Loucy (cell line): ENCODE data around the gene PAPPA2.

Experiments
- H2AFZ ChIP-seq: fragments of 200-600 bp; sonication (generic); 2 replicates; pipeline ENCODE4 v1.6.0; 2016; ENCODE audit warnings: antibody characterized with exemption, mild to moderate bottlenecking, low read length, moderate library complexity
- H3F3A ChIP-seq: fragments of 200-600 bp; 2 replicates; pipeline ENCODE4 v1.6.0; 2016; ENCODE audit warnings: antibody characterized with exemption, low read depth, mild to moderate bottlenecking
- H3K27me3 ChIP-seq: fragments of 200-600 bp; sonication (generic); 2 replicates; pipeline ENCODE4 v1.6.1; 2014; ENCODE audit warnings: low read length, mild to moderate bottlenecking; ENCODE audit not compliant: insufficient read depth, poor library complexity, severe bottlenecking
- H3K36me3 ChIP-seq: fragments of 200-600 bp; sonication (generic); 2 replicates; pipeline ENCODE4 v1.6.1; 2016; ENCODE audit warnings: low read length; ENCODE audit not compliant: insufficient read depth
- H3K4me1 ChIP-seq: fragments of 200-600 bp; sonication (generic); 2 replicates; pipeline ENCODE4 v1.5.1; 2014; ENCODE audit warnings: low read length, mild to moderate bottlenecking; ENCODE audit not compliant: insufficient read depth, poor library complexity, severe bottlenecking
- H3K4me2 ChIP-seq: fragments of 200-600 bp; sonication (generic); 2 replicates; pipeline ENCODE4 v1.6.0; 2014; ENCODE audit warnings: antibody characterized with exemption, low read length, low read depth, mild to moderate bottlenecking; ENCODE audit not compliant: poor library complexity, severe bottlenecking
- H3K4me3 ChIP-seq: fragments of 200-600 bp; sonication (generic); 2 replicates; pipeline ENCODE4 v1.5.1; 2014; ENCODE audit warnings: low read length, mild to moderate bottlenecking, mixed read lengths; ENCODE audit not compliant: poor library complexity, severe bottlenecking
- H3K79me2 ChIP-seq: fragments of 200-600 bp; sonication (generic); 2 replicates; pipeline ENCODE4 v1.6.1; 2014; ENCODE audit warnings: low read length; ENCODE audit not compliant: insufficient read depth
- H3K9ac ChIP-seq: fragments of 200-600 bp; sonication (generic); 2 replicates; pipeline ENCODE4 v1.6.0; 2014; ENCODE audit warnings: mild to moderate bottlenecking, low read depth, low read length, moderate library complexity; ENCODE audit not compliant: poor library complexity, severe bottlenecking
- H3K9me2 ChIP-seq: fragments of 200-600 bp; sonication (generic); replicated peaks from 2 replicates; pipeline ENCODE4 v1.6.1; 2016; ENCODE audit warnings: low read depth, low read length, mixed read lengths
- H3K9me3 ChIP-seq: fragments of 200-600 bp; sonication (generic); 2 replicates; pipeline ENCODE4 v1.6.1; 2014; ENCODE audit warnings: mild to moderate bottlenecking, antibody characterized with exemption, low read length, low read depth; ENCODE audit not compliant: insufficient read depth
- H4K20me1 ChIP-seq: fragments of 200-600 bp; sonication (generic); 2 replicates; pipeline ENCODE4 v1.6.0; 2014; ENCODE audit warnings: antibody characterized with exemption, low read length, mild to moderate bottlenecking; ENCODE audit not compliant: insufficient read depth, poor library complexity, severe bottlenecking
- EZH2phosphoT487 ChIP-seq: fragments of 200-600 bp; IDR thresholded peaks from 2 replicates; pipeline ENCODE4 v1.6.1; 2018; ENCODE audit warnings: antibody characterized with exemption, mild to moderate bottlenecking, moderate library complexity, borderline replicate concordance
- TF ChIP-seq, protein P1 (sequence below): fragments of 200-600 bp; sonication (generic); conservative IDR thresholded peaks from 2 replicates; pipeline ENCODE4 v1.5.1; 2014; ENCODE audit warnings: mild to moderate bottlenecking, antibody characterized with exemption, low read length

PAPPA2 gene

DNA sequence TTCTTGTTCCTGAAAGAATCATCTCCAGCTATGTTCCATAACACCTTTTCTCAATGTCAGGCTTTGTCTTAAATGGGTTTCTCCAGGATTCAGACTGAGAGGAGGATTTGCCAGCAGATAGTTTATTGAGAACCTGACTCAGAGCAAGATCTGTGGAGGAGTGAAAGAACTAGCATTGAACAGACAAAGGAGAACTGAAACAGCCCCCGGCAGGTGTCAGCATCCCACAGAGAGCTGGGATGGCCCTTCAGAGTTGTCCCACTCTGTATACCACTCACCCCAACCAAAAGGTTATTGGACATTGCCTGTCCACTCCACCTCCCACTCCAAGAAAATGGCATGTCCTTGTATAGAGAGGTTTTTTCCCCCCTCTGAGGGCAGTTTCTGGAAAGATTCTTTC lies 270.7 kb downstream of the PAPPA2 start:
- H3K9ac ChIP-seq, result no peak overlapping the region
- no peaks in the 10 kb centered on the region for H3K79me2 ChIP-seq

DNA sequence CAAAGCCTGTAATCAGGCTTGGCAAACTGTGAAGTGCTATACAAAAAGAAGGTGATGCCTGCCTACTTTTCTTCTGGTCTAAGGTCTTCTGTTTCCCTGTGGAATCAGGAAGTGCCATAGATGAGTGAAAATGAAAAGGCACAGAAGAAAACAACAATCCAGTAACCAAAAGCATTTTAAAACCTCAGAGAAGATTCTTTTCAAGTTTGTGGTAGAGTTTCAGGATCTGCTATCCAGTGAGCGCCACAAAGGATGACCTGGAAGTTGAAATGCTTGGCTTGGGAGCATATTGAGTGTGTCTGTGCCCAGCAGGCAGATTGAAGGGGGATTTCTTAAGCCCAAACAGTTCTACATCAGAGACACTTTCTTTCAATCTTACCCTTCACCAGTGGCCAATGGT lies 272.2 kb downstream of the PAPPA2 start:
- Histone ChIP-seq H3K4me3 (no peak overlapping the region), H3K9me3 (no peaks in the 10 kb centered on the region), H3K4me1 (no peaks in the 10 kb centered on the region), H3K36me3 (no peaks in the 10 kb centered on the region), H3K9ac (no peak overlapping the region), H3K4me2 (no peak overlapping the region), H3K9me2 (no peaks in the 10 kb centered on the region), H4K20me1 (no peaks in the 10 kb centered on the region), H3F3A (no peaks in the 10 kb centered on the region), H3K79me2 (no peaks in the 10 kb centered on the region), H3K27me3 (no peaks in the 10 kb centered on the region), H2AFZ (no peak overlapping the region)
- TF ChIP-seq, protein P1, sequence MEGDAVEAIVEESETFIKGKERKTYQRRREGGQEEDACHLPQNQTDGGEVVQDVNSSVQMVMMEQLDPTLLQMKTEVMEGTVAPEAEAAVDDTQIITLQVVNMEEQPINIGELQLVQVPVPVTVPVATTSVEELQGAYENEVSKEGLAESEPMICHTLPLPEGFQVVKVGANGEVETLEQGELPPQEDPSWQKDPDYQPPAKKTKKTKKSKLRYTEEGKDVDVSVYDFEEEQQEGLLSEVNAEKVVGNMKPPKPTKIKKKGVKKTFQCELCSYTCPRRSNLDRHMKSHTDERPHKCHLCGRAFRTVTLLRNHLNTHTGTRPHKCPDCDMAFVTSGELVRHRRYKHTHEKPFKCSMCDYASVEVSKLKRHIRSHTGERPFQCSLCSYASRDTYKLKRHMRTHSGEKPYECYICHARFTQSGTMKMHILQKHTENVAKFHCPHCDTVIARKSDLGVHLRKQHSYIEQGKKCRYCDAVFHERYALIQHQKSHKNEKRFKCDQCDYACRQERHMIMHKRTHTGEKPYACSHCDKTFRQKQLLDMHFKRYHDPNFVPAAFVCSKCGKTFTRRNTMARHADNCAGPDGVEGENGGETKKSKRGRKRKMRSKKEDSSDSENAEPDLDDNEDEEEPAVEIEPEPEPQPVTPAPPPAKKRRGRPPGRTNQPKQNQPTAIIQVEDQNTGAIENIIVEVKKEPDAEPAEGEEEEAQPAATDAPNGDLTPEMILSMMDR, result no peak
- no peak for TF ChIP-seq EZH2phosphoT487

More for the DNA sequence above, 270.7 kb downstream of the PAPPA2 start:
- no peaks in the 10 kb centered on the region for H3K27me3 ChIP-seq
- H3K9me2 ChIP-seq, result no peaks in the 10 kb centered on the region
- H3F3A ChIP-seq, result no peaks in the 10 kb centered on the region
- H3K4me3 ChIP-seq, result no peak overlapping the region
- H3K4me2 ChIP-seq, result no peak overlapping the region
- H3K4me1 ChIP-seq, result no peaks in the 10 kb centered on the region
- H4K20me1 ChIP-seq, result no peaks in the 10 kb centered on the region
- H3K36me3 ChIP-seq, result no peaks in the 10 kb centered on the region
- TF ChIP-seq, protein P1, result no peak
- TF ChIP-seq EZH2phosphoT487, result no peak
- no peak overlapping the region for H2AFZ ChIP-seq
- H3K9me3 ChIP-seq, result no peaks in the 10 kb centered on the region

DNA sequence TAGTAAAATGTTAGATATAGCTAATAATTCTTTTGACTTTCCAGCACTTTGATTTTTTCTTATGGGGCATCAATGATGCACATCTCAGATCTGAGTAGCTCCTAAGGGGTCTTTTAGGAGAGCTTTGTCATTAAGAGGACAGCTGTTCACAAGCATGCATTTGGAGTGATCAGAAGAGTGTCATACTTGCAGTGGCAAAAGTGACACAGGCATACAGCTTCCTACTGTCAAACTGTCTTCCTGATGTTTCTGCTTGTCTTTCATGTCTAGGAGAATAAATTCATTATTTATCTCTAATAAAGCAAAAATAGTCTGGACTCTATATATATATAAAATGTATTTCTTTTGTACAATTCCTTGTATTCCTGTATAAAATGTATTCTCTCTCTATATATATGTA lies 273.0 kb downstream of the PAPPA2 start:
- H3K4me2 ChIP-seq, result no peak overlapping the region
- TF ChIP-seq EZH2phosphoT487, result no peak
- TF ChIP-seq, protein P1, result no peak
- H3K4me1 ChIP-seq, result no peaks in the 10 kb centered on the region
- no peaks in the 10 kb centered on the region for H4K20me1 ChIP-seq
- no peaks in the 10 kb centered on the region for H3K79me2 ChIP-seq
- H3K9me2 ChIP-seq, result no peaks in the 10 kb centered on the region
- no peaks in the 10 kb centered on the region for H3F3A ChIP-seq
- no peak overlapping the region for H2AFZ ChIP-seq
- no peak overlapping the region for H3K9ac ChIP-seq
- H3K27me3 ChIP-seq, result no peaks in the 10 kb centered on the region
- no peaks in the 10 kb centered on the region for H3K9me3 ChIP-seq
- no peak overlapping the region for H3K4me3 ChIP-seq
- no peaks in the 10 kb centered on the region for H3K36me3 ChIP-seq
